T-helper 2 cell (primary cell): ENCODE results near the gene MLF1.
A peak's percentile ranks its signal among the peaks of the same experiment; 100 is the strongest.
"Not testable (repeated sequence)": the region's sequence is repeated elsewhere in the genome, so short reads cannot be mapped to it uniquely, and the experiment has no call there.

ENCODE experiments used
- DNase-seq, 5 experiments: peaks; one replicate each; pipeline versions ENCODE4 v3.0.0 to v3.0.0-alpha.2; 2012 to 2022
- total RNA-seq, 2 donors: gene quantifications; one replicate each; lab custom pipeline; 2026; lab: John Stamatoyannopoulos, UW

Gene MLF1
- total RNA-seq, result 25.7 to 26.2 reads per million in 2 donors

- peak; percentile 34 to 90 (median 68) for DNase-seq
Measured at GRCh38 chr3:158570999-158571702, at the start of gene MLF1. Gene MLF1 (plus strand): TSS chr3:158571194. CDS start chr3:158571301, 107 bp downstream.

- no peak for DNase-seq
Measured at GRCh38 chr3:158522221-158523136, 48.5 kb upstream of the MLF1 start.

GRCh38 chr3:158528076-158528674 lies 42.8 kb upstream of the MLF1 start:
- no peak for DNase-seq

GRCh38 chr3:158531334-158531733 lies 39.7 kb upstream of the MLF1 start:
- no peak for DNase-seq

- peak in 1 of 5 experiments; percentile 58 for DNase-seq
Measured at GRCh38 chr3:158532099-158532734, 38.8 kb upstream of the MLF1 start.

GRCh38 chr3:158535918-158536317 lies 35.1 kb upstream of the MLF1 start:
- no peak for DNase-seq

- peak in 3 of 5 experiments; percentile 6 to 54 (median 13) for DNase-seq
Measured at GRCh38 chr3:158539414-158540014, 31.5 kb upstream of the MLF1 start.

GRCh38 chr3:158540066-158540465 lies 30.9 kb upstream of the MLF1 start:
- no peak for DNase-seq

- DNase-seq, result no peak
Measured at GRCh38 chr3:158548691-158549090, 22.3 kb upstream of the MLF1 start.

- DNase-seq, result not testable (repeated sequence)
Measured at GRCh38 chr3:158549938-158550337, 21.1 kb upstream of the MLF1 start.

GRCh38 chr3:158552124-158552523 lies 18.9 kb upstream of the MLF1 start:
- DNase-seq, result no peak

GRCh38 chr3:158559504-158559903 lies 11.5 kb upstream of the MLF1 start:
- DNase-seq, result peak in 1 of 5 experiments; percentile 6

- DNase-seq, result no peak
Measured at GRCh38 chr3:158560979-158561378, 10.0 kb upstream of the MLF1 start.

- DNase-seq, result no peak
Measured at GRCh38 chr3:158562674-158563073, 8.3 kb upstream of the MLF1 start.

GRCh38 chr3:158563076-158563475 lies 7.9 kb upstream of the MLF1 start:
- no peak for DNase-seq

GRCh38 chr3:158565076-158565475 lies 5.9 kb upstream of the MLF1 start:
- DNase-seq, result no peak

GRCh38 chr3:158568784-158569183 lies 2.2 kb upstream of the MLF1 start:
- DNase-seq, result no peak

GRCh38 chr3:158569794-158570193 lies 1.2 kb upstream of the MLF1 start:
- no peak for DNase-seq

- no peak for DNase-seq
Measured at GRCh38 chr3:158571969-158572765, 1.2 kb downstream of the MLF1 start.

GRCh38 chr3:158572766-158573060 lies 1.7 kb downstream of the MLF1 start:
- no peak for DNase-seq

GRCh38 chr3:158573714-158574113 lies 2.7 kb downstream of the MLF1 start:
- DNase-seq, result peak in 1 of 5 experiments; percentile 13

GRCh38 chr3:158574646-158575045 lies 3.7 kb downstream of the MLF1 start:
- DNase-seq, result no peak
